Effector memory CD8-positive, alpha-beta T cell (primary cell): ENCODE results near the gene INTS7.
"Not testable (repeated sequence)": the region's sequence is repeated elsewhere in the genome, so short reads cannot be mapped to it uniquely, and the experiment has no call there.

Experiments used
- ATAC-seq: fragments of 150-1000 bp; cut with Tn5 transposase; replicated peaks from 2 replicates; pipeline ENCODE4 v1.10.0; 2021; ENCODE audit warnings: mild to moderate bottlenecking, moderate library complexity
- DNase-seq, 3 experiments: peaks; one replicate each; pipeline ENCODE4 v3.0.0; 2021
- H3K27ac Mint-ChIP-seq, 2 donors: one replicate each; pipeline ENCODE4 v1.8.0; 2022; ENCODE audit warnings: mild to moderate bottlenecking in 2 of 2, mixed read lengths in 2 of 2, moderate library complexity in 2 of 2
- H3K27me3 Mint-ChIP-seq, 2 donors: one replicate each; pipeline ENCODE4 v1.8.0; 2022; ENCODE audit warnings: mixed read lengths in 2 of 2
- H3K36me3 Mint-ChIP-seq: one replicate; pipeline ENCODE4 v1.8.0; 2022; ENCODE audit warnings: mild to moderate bottlenecking, moderate library complexity, mixed read lengths; ENCODE audit not compliant: insufficient read depth
- H3K4me1 Mint-ChIP-seq, 2 donors: one replicate each; pipeline ENCODE4 v1.8.0; 2022; ENCODE audit warnings: low read depth in 2 of 2, mixed read lengths in 2 of 2
- H3K4me3 Mint-ChIP-seq, 2 donors: one replicate each; pipeline ENCODE4 v1.8.0; 2022; ENCODE audit warnings: mild to moderate bottlenecking in 2 of 2, mixed read lengths in 2 of 2, moderate library complexity in 2 of 2
- H3K9me3 Mint-ChIP-seq, 2 donors: one replicate each; pipeline ENCODE4 v1.8.0; 2022; ENCODE audit warnings: mixed read lengths in 2 of 2

Gene INTS7

GRCh38 chr1:212053993-212054392 is 18.6 kb upstream of the INTS7 start:
- Mint-ChIP-seq H3K4me3 (peak overlapping the region in 1 of 2 donors; percentile 26), H3K27ac (no peak overlapping the region), H3K27me3 (no peaks in the 10 kb centered on the region), H3K4me1 (peaks cover 2 to 13% of the 10 kb centered on the region in 2 donors), H3K36me3 (peaks cover 5% of the 10 kb centered on the region), H3K9me3 (peaks cover 5 to 18% of the 10 kb centered on the region in 2 donors)
- ATAC-seq (no peak), DNase-seq (no peak)

- no peaks in the 10 kb centered on the region for H3K27me3 Mint-ChIP-seq
- H3K4me3 Mint-ChIP-seq, result no peak overlapping the region
- DNase-seq (no peak), ATAC-seq (no peak)
- H3K4me1 Mint-ChIP-seq, result peaks cover 0 to 1% of the 10 kb centered on the region in 2 donors
- H3K36me3 Mint-ChIP-seq, result peaks cover 4% of the 10 kb centered on the region
- H3K27ac Mint-ChIP-seq, result no peak overlapping the region
- no peaks in the 10 kb centered on the region for H3K9me3 Mint-ChIP-seq
Observed at GRCh38 chr1:212045981-212046380, 10.6 kb upstream of the INTS7 start.

GRCh38 chr1:212044851-212045250 is 9.5 kb upstream of the INTS7 start:
- H3K4me3 Mint-ChIP-seq, result no peak overlapping the region
- H3K36me3 Mint-ChIP-seq, result peaks cover 4% of the 10 kb centered on the region
- peak overlapping the region in 1 of 2 donors; percentile 58 for H3K27ac Mint-ChIP-seq
- ATAC-seq (no peak), DNase-seq (no peak)
- peaks cover 3 to 8% of the 10 kb centered on the region in 2 donors for H3K4me1 Mint-ChIP-seq
- no peaks in the 10 kb centered on the region for H3K9me3 Mint-ChIP-seq
- H3K27me3 Mint-ChIP-seq, result no peaks in the 10 kb centered on the region

- H3K4me3 Mint-ChIP-seq, result no peak overlapping the region
- ATAC-seq, result no peak
- no peaks in the 10 kb centered on the region for H3K9me3 Mint-ChIP-seq
- peaks cover 3 to 8% of the 10 kb centered on the region in 2 donors for H3K4me1 Mint-ChIP-seq
- H3K27ac Mint-ChIP-seq, result peak overlapping the region in 1 of 2 donors; percentile 32
- no peaks in the 10 kb centered on the region for H3K27me3 Mint-ChIP-seq
- no peak for DNase-seq
- H3K36me3 Mint-ChIP-seq, result peaks cover 4% of the 10 kb centered on the region
Observed at GRCh38 chr1:212042436-212042835, 7.1 kb upstream of the INTS7 start.

- H3K27ac Mint-ChIP-seq, result peak overlapping the region; percentile 4 to 88
- H3K4me3 Mint-ChIP-seq, result peak overlapping the region; percentile 52 to 80
- ATAC-seq, result peak; percentile 40
- no peaks in the 10 kb centered on the region for H3K9me3 Mint-ChIP-seq
- peaks cover 6 to 19% of the 10 kb centered on the region in 2 donors for H3K4me1 Mint-ChIP-seq
- DNase-seq, result no peak
- no peaks in the 10 kb centered on the region for H3K36me3 Mint-ChIP-seq
- no peaks in the 10 kb centered on the region for H3K27me3 Mint-ChIP-seq
Observed at GRCh38 chr1:212040629-212041412, 5.5 kb upstream of the INTS7 start.

GRCh38 chr1:212039622-212040021 is 4.3 kb upstream of the INTS7 start:
- H3K36me3 Mint-ChIP-seq, result peaks cover 12% of the 10 kb centered on the region
- no peak overlapping the region for H3K27ac Mint-ChIP-seq
- peaks cover 16 to 24% of the 10 kb centered on the region in 2 donors for H3K4me1 Mint-ChIP-seq
- DNase-seq (no peak), ATAC-seq (no peak)
- no peaks in the 10 kb centered on the region for H3K27me3 Mint-ChIP-seq
- no peak overlapping the region for H3K4me3 Mint-ChIP-seq
- H3K9me3 Mint-ChIP-seq, result no peaks in the 10 kb centered on the region

- DNase-seq (no peak), ATAC-seq (no peak)
- Mint-ChIP-seq H3K27ac (peak overlapping the region in 1 of 2 donors; percentile 16), H3K36me3 (peaks cover 15% of the 10 kb centered on the region), H3K9me3 (no peaks in the 10 kb centered on the region), H3K27me3 (no peaks in the 10 kb centered on the region), H3K4me3 (peak overlapping the region in 1 of 2 donors; percentile 28), H3K4me1 (peaks cover 20 to 30% of the 10 kb centered on the region in 2 donors)
Observed at GRCh38 chr1:212037900-212038299, 2.5 kb upstream of the INTS7 start.

- no peaks in the 10 kb centered on the region for H3K9me3 Mint-ChIP-seq
- H3K36me3 Mint-ChIP-seq, result peaks cover 15% of the 10 kb centered on the region
- H3K27ac Mint-ChIP-seq, result peak overlapping the region; percentile 90 to 95
- DNase-seq, result no peak
- no peak for ATAC-seq
- H3K4me3 Mint-ChIP-seq, result peak overlapping the region; percentile 91
- no peaks in the 10 kb centered on the region for H3K27me3 Mint-ChIP-seq
- peaks cover 30 to 45% of the 10 kb centered on the region in 2 donors for H3K4me1 Mint-ChIP-seq
Observed at GRCh38 chr1:212035835-212036605, 663 bp upstream of the INTS7 start.

- Mint-ChIP-seq H3K9me3 (no peaks in the 10 kb centered on the region), H3K4me3 (peak overlapping the region; percentile 91), H3K27ac (peak overlapping the region; percentile 90 to 95), H3K4me1 (peaks cover 28 to 41% of the 10 kb centered on the region in 2 donors), H3K27me3 (no peaks in the 10 kb centered on the region), H3K36me3 (peaks cover 15% of the 10 kb centered on the region)
- ATAC-seq (peak; percentile 0), DNase-seq (no peak)
Observed at GRCh38 chr1:212034516-212035122, 738 bp downstream of the INTS7 start.

- peak overlapping the region in 1 of 2 donors; percentile 3 for H3K4me3 Mint-ChIP-seq
- H3K9me3 Mint-ChIP-seq, result no peaks in the 10 kb centered on the region
- H3K36me3 Mint-ChIP-seq, result peaks cover 17% of the 10 kb centered on the region
- H3K27me3 Mint-ChIP-seq, result no peaks in the 10 kb centered on the region
- no peak for ATAC-seq
- no peak for DNase-seq
- H3K4me1 Mint-ChIP-seq, result peaks cover 35 to 52% of the 10 kb centered on the region in 2 donors
- H3K27ac Mint-ChIP-seq, result peak overlapping the region in 1 of 2 donors; percentile 38
Observed at GRCh38 chr1:212030936-212031528, 4.3 kb downstream of the INTS7 start.

GRCh38 chr1:212027727-212028126 is 7.6 kb downstream of the INTS7 start:
- H3K9me3 Mint-ChIP-seq, H3K27me3 Mint-ChIP-seq, H3K4me3 Mint-ChIP-seq, DNase-seq, H3K36me3 Mint-ChIP-seq, H3K27ac Mint-ChIP-seq, ATAC-seq: not testable (repeated sequence)
- peaks cover 16 to 36% of the 10 kb centered on the region in 2 donors for H3K4me1 Mint-ChIP-seq

GRCh38 chr1:212024469-212025149 is 10.7 kb downstream of the INTS7 start:
- ATAC-seq (no peak), DNase-seq (no peak)
- Mint-ChIP-seq H3K4me3 (no peak overlapping the region), H3K27ac (no peak overlapping the region), H3K4me1 (peaks cover 8 to 19% of the 10 kb centered on the region in 2 donors), H3K9me3 (no peaks in the 10 kb centered on the region), H3K36me3 (peaks cover 6% of the 10 kb centered on the region), H3K27me3 (no peaks in the 10 kb centered on the region)

GRCh38 chr1:212022908-212023307 is 12.4 kb downstream of the INTS7 start:
- H3K4me3 Mint-ChIP-seq, ATAC-seq, H3K4me1 Mint-ChIP-seq, H3K9me3 Mint-ChIP-seq, H3K27me3 Mint-ChIP-seq, H3K36me3 Mint-ChIP-seq, DNase-seq, H3K27ac Mint-ChIP-seq: not testable (repeated sequence)
